Tibial nerve (tissue), 4 donors: Measurements from ENCODE around the gene IGSF10. TPM values are rescaled to one million over a fixed set of nuclear protein-coding genes. Genes with fewer than 3 reads are reported as not detected.

Experiments used
- DNase-seq, 2 donors: peaks; one replicate each; pipeline ENCODE4 v3.0.0-alpha.2; 2019; ENCODE audit warnings: low spot score in 2 of 2
- H3K27ac ChIP-seq, 4 donors: fragments of 200-600 bp; sonication (generic) in 3 of 4; one replicate each; pipeline ENCODE4 v1.5.1; 2017 to 2019; ENCODE audit warnings: mild to moderate bottlenecking in 1 of 4
- H3K27me3 ChIP-seq, 2 donors: fragments of 200-600 bp; sonication (generic) in 1 of 2; one replicate each; pipeline versions ENCODE4 v1.5.1 to v1.6.0; 2017 to 2019
- H3K36me3 ChIP-seq, 3 donors: fragments of 200-600 bp; sonication (generic); one replicate each; pipeline ENCODE4 v1.5.1; 2018 to 2019
- H3K4me1 ChIP-seq, 4 donors: fragments of 200-600 bp; sonication (generic) in 3 of 4; one replicate each; pipeline ENCODE4 v1.5.1; 2017 to 2019
- H3K4me3 ChIP-seq, 4 donors: fragments of 200-600 bp; sonication (generic) in 3 of 4; one replicate each; pipeline ENCODE4 v1.5.1; 2017 to 2019; ENCODE audit warnings: mild to moderate bottlenecking in 1 of 4, moderate library complexity in 1 of 4
- H3K9me3 ChIP-seq, 4 donors: fragments of 200-600 bp; sonication (generic) in 3 of 4; one replicate each; pipeline ENCODE4 v1.5.1; 2017 to 2019
- CTCF ChIP-seq, 5 experiments: fragments of 200-600 bp in 3 of 5; fragments of 450-650 bp in 2 of 5; sonication (generic) in 3 of 5; IDR thresholded peaks; one replicate each; pipeline ENCODE4 v1.5.1; 2016 to 2019; ENCODE audit warnings: antibody characterized with exemption in 5 of 5, mild to moderate bottlenecking in 3 of 5, moderate library complexity in 2 of 5
- EP300 ChIP-seq, 2 donors: sonication (generic); formaldehyde crosslinking; IDR thresholded peaks; one replicate each; pipeline ENCODE4 v1.6.1; 2017; ENCODE audit warnings: antibody characterized with exemption in 2 of 2, mild to moderate bottlenecking in 1 of 2
- POLR2A ChIP-seq, 2 donors: fragments of 450-650 bp; IDR thresholded peaks; one replicate each; pipeline ENCODE4 v1.6.1; 2017; ENCODE audit warnings: antibody characterized with exemption in 2 of 2, mild to moderate bottlenecking in 2 of 2, moderate library complexity in 2 of 2
- WGBS, 2 donors: methylation state at CpG; one replicate each; pipeline ENCODE4 v1.1.5; 2018; 5-methylcytosine and 5-hydroxymethylcytosine counted together
- total RNA-seq, 4 donors: library from RNA; depleted of rRNA; stranded (reverse); fragments of >200 nt; gene quantifications; one replicate each; pipeline ENCODE4 v1.1.0, GENCODE V29; 2016

IGSF10 gene
- total RNA-seq, 4 donors from 2014 or later: 0.44 to 3.1 (median 2.2) TPM

- DNase-seq: no peak
- TF ChIP-seq EP300 (IDR thresholded peaks at IDR 0.05) (no peak), POLR2A (IDR thresholded peaks at IDR 0.05) (no peak), CTCF (IDR thresholded peaks at IDR 0.05) (no peak)
- no peak overlapping the region for H3K27ac ChIP-seq
- H3K27me3 ChIP-seq: no peaks in the 10 kb centered on the region
- H3K9me3 ChIP-seq: no peaks in the 10 kb centered on the region
- H3K36me3 ChIP-seq: no peaks in the 10 kb centered on the region
- no peak overlapping the region for H3K4me3 ChIP-seq
- peaks cover 0 to 7% (median 0%) of the 10 kb centered on the region in 4 donors for H3K4me1 ChIP-seq
- 60 to 63% methylated on average over 3 of the region's 3 CpGs for WGBS, 2 donors
Observed at GRCh38 chr3:151446002-151446340, 14.9 kb downstream of the IGSF10 start.

GRCh38 chr3:151445273-151446001 is 15.4 kb downstream of the IGSF10 start:
- H3K36me3 ChIP-seq: no peaks in the 10 kb centered on the region
- H3K4me3 ChIP-seq: no peak overlapping the region
- no peak overlapping the region for H3K27ac ChIP-seq
- H3K27me3 ChIP-seq: no peaks in the 10 kb centered on the region
- 56 to 72% methylated on average over 5 of the region's 5 CpGs for WGBS, 2 donors
- H3K4me1 ChIP-seq: peaks cover 0 to 7% (median 0%) of the 10 kb centered on the region in 4 donors
- H3K9me3 ChIP-seq: no peaks in the 10 kb centered on the region
- DNase-seq: peak in 1 of 2 donors; percentile 26
- TF ChIP-seq CTCF (IDR thresholded peaks at IDR 0.05) (no peak), EP300 (IDR thresholded peaks at IDR 0.05) (no peak), POLR2A (IDR thresholded peaks at IDR 0.05) (no peak)

- 85 to 87% methylated on average over 7 of the region's 7 CpGs for WGBS, 2 donors
- no peaks in the 10 kb centered on the region for H3K36me3 ChIP-seq
- peaks cover 0 to 13% (median 0%) of the 10 kb centered on the region in 4 donors for H3K4me1 ChIP-seq
- no peak for DNase-seq
- no peak overlapping the region for H3K4me3 ChIP-seq
- H3K27me3 ChIP-seq: no peaks in the 10 kb centered on the region
- H3K27ac ChIP-seq: no peak overlapping the region
- no peaks in the 10 kb centered on the region for H3K9me3 ChIP-seq
- no peak for TF ChIP-seq POLR2A (IDR thresholded peaks at IDR 0.05)
- TF ChIP-seq CTCF (IDR thresholded peaks at IDR 0.05): no peak
- TF ChIP-seq EP300 (IDR thresholded peaks at IDR 0.05): no peak
Observed at GRCh38 chr3:151443583-151443982, 17.3 kb downstream of the IGSF10 start.

GRCh38 chr3:151440940-151441339 is 19.9 kb downstream of the IGSF10 start:
- no peak overlapping the region for H3K27ac ChIP-seq
- peaks cover 0 to 13% (median 0%) of the 10 kb centered on the region in 4 donors for H3K4me1 ChIP-seq
- TF ChIP-seq POLR2A (IDR thresholded peaks at IDR 0.05): no peak
- TF ChIP-seq EP300 (IDR thresholded peaks at IDR 0.05): no peak
- no peak for TF ChIP-seq CTCF (IDR thresholded peaks at IDR 0.05)
- H3K4me3 ChIP-seq: no peak overlapping the region
- no peaks in the 10 kb centered on the region for H3K9me3 ChIP-seq
- WGBS, 2 donors: 97 to 100% methylated on average over 1 of the region's 1 CpG
- no peaks in the 10 kb centered on the region for H3K36me3 ChIP-seq
- DNase-seq: no peak
- H3K27me3 ChIP-seq: no peaks in the 10 kb centered on the region

- Histone ChIP-seq H3K27ac (no peak overlapping the region), H3K9me3 (no peaks in the 10 kb centered on the region), H3K27me3 (no peaks in the 10 kb centered on the region), H3K4me3 (no peak overlapping the region), H3K4me1 (peaks cover 0 to 7% (median 0%) of the 10 kb centered on the region in 4 donors), H3K36me3 (no peaks in the 10 kb centered on the region)
- WGBS, 2 donors: 29 to 34% methylated on average over 3 of the region's 3 CpGs
- TF ChIP-seq EP300 (IDR thresholded peaks at IDR 0.05) (no peak), POLR2A (IDR thresholded peaks at IDR 0.05) (no peak), CTCF (IDR thresholded peaks at IDR 0.05) (peak; percentile 73 to 89 (median 77))
- DNase-seq: peak in 1 of 2 donors; percentile 76
Observed at GRCh38 chr3:151439652-151440125, 21.2 kb downstream of the IGSF10 start.
